ENCODE results near the gene RASA4B. TPM values are rescaled to one million over a fixed set of nuclear protein-coding genes. Genes with fewer than 3 reads are reported as not detected.
"Not testable (repeated sequence)": the region's sequence is repeated elsewhere in the genome, so short reads cannot be mapped to it uniquely, and the experiment has no call there.

Gene RASA4B
- 10 to 100 TPM in 1 of 2 donors, 1 to 10 TPM in 1; 9.7 to 11.4 TPM for total RNA-seq
- 10 to 100 TPM in 1 of 2 donors, 1 to 10 TPM in 1; 7.3 to 24.6 TPM for polyA plus RNA-seq
- long read RNA-seq, donor 1, partial matches to known transcripts = 0 of 4 reads
- long read RNA-seq, donor 1, other reads (novel, unspliced or antisense) = 0 of 4 reads
- long read RNA-seq, donor 2, partial matches to known transcripts = 8 of 8 reads
- long read RNA-seq, donor 2, other reads (novel, unspliced or antisense) = 0 of 8 reads
- long read RNA-seq, donor 3 = 0 reads
- long read RNA-seq, donor 4 = 0 reads
- long read RNA-seq, donor 5 = 0 reads

DNA sequence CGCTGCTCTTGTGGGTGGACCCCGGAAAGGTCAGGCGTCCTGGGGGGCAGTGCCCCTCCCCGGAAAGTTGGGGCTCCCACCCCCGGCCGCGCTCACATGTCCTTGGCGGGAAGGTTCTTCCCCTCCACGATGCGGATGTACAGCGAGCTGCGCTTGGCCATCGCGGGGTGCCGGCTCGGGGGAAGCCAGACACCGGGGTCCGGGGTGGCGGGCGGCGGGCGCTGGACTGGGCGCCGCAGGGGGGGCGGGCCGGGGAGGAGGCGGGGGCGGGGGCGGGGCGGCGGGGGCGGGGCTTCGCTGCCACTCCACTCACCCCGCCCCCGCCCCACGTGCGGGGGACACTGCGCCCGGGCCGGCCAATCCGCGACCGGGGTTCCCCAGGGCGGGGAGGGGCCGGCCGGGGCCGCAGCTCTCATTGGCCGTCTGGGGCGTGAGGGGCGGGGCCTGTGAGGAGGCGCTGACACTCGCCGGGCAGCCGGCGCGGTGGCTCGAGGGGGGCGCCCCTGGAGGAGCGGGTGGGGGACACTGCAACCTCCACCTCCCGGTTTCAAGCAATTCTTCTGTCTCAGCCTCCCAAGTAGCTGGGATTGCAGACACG lies at the start of gene RASA4B:
Gene RASA4B, minus strand, starts transcription at position 228 of the 598 bp plus-strand sequence. Its CDS starts 67 bp downstream, at position 161.
- 0% methylated on average over 27 of the region's 61 CpGs; no CpG with 5 or more reads in 1 of the 2 donors for WGBS, 2 donors
- not testable (repeated sequence) for H3K36me3 ChIP-seq (ENCODE audit: control insufficient read depth in 4 of 4, insufficient read depth in 4 of 4, low read length in 4 of 4); H3K9me3 ChIP-seq (ENCODE audit: control insufficient read depth in 4 of 4, insufficient read depth in 3 of 4, low read length in 3 of 4); H3K4me1 ChIP-seq (ENCODE audit: control insufficient read depth in 5 of 5, insufficient read depth in 5 of 5, low read length in 5 of 5); H3K27ac ChIP-seq (ENCODE audit: low read depth in 1 of 2, low read length in 1 of 2); H3K27me3 ChIP-seq (ENCODE audit: control insufficient read depth in 3 of 3, insufficient read depth in 3 of 3, low read length in 2 of 3); H3K4me3 ChIP-seq; H3K9ac ChIP-seq (ENCODE audit: insufficient read depth in 1 of 2, low read length in 2 of 2)
- ATAC-seq (ENCODE audit: insufficient read depth, low FRiP score) (peak; percentile 94), DNase-seq (peak in 1 of 3 donors; percentile 7)

DNA sequence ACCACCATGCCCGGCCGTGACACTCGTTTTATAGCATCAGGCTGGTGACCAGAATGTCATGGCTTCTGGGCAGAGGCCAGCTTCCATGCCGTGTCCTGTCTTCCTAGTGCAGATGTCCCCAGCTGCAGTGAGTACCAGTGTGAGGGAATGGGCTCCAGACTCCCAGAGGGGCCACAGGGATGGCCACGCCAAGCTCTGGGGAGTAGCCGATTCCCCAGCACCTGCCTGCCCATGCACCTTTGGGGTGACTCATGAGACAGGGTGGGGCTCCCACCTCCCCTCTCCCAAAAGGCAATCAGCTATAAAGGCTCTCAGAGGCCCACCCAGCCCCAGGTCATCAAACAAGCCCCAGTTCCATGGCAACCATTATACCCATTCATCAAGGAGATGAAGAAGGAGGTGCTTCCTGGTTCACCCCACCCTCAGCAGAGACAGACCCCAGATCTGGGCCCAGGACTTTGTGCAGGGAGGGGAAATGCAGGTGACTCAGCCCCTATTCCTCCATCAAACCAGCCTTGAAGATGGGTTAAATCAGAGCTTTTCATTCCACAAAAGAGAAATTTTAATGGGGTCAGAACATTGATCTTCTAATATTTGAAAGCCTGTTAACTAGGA lies 33.3 kb upstream of the RASA4B start, which contains the start of gene SPDYE2:
Gene SPDYE2, plus strand, starts transcription at position 419 of the 615 bp plus-strand sequence. CDS start 2,030 bp downstream, outside the sequence.
- H3K9me3 ChIP-seq (ENCODE audit: control insufficient read depth in 4 of 4, insufficient read depth in 3 of 4, low read length in 3 of 4); H3K36me3 ChIP-seq (ENCODE audit: control insufficient read depth in 4 of 4, insufficient read depth in 4 of 4, low read length in 4 of 4); H3K27me3 ChIP-seq (ENCODE audit: control insufficient read depth in 3 of 3, insufficient read depth in 3 of 3, low read length in 2 of 3); H3K4me3 ChIP-seq; ATAC-seq (ENCODE audit: insufficient read depth, low FRiP score); H3K9ac ChIP-seq (ENCODE audit: insufficient read depth in 1 of 2, low read length in 2 of 2); H3K4me1 ChIP-seq (ENCODE audit: control insufficient read depth in 5 of 5, insufficient read depth in 5 of 5, low read length in 5 of 5); DNase-seq; H3K27ac ChIP-seq (ENCODE audit: low read depth in 1 of 2, low read length in 1 of 2): not testable (repeated sequence)
- no CpG with 5 or more reads among the region's 6 CpGs for WGBS, 2 donors

DNA sequence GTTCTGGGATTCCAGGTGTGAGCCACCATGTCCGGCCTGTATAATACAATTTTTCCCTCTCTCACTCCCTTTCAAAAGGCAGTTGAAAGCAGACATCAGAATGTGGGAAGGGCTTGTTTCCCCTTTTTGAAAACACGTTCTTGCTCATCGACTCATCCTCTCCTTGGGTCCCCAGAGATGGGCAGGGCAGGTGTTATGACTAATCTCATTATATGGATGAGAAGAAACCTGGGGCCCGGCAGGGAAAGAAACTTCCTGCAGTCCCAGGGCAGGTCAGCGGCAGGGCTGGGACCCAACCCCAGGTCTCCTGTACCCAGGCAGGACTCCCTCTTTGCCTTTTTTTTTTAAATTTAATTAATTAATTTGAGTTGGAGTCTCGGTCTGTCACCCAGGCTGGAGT lies 28.8 kb upstream of the RASA4B start:
- not testable (repeated sequence) for ATAC-seq (ENCODE audit: insufficient read depth, low FRiP score); H3K4me1 ChIP-seq (ENCODE audit: control insufficient read depth in 5 of 5, insufficient read depth in 5 of 5, low read length in 5 of 5); H3K9ac ChIP-seq (ENCODE audit: insufficient read depth in 1 of 2, low read length in 2 of 2); H3K9me3 ChIP-seq (ENCODE audit: control insufficient read depth in 4 of 4, insufficient read depth in 3 of 4, low read length in 3 of 4); DNase-seq; H3K27me3 ChIP-seq (ENCODE audit: control insufficient read depth in 3 of 3, insufficient read depth in 3 of 3, low read length in 2 of 3); H3K4me3 ChIP-seq; H3K27ac ChIP-seq (ENCODE audit: low read depth in 1 of 2, low read length in 1 of 2); H3K36me3 ChIP-seq (ENCODE audit: control insufficient read depth in 4 of 4, insufficient read depth in 4 of 4, low read length in 4 of 4)
- WGBS, 2 donors = 85 to 91% methylated on average over 1 of the region's 6 CpGs

DNA sequence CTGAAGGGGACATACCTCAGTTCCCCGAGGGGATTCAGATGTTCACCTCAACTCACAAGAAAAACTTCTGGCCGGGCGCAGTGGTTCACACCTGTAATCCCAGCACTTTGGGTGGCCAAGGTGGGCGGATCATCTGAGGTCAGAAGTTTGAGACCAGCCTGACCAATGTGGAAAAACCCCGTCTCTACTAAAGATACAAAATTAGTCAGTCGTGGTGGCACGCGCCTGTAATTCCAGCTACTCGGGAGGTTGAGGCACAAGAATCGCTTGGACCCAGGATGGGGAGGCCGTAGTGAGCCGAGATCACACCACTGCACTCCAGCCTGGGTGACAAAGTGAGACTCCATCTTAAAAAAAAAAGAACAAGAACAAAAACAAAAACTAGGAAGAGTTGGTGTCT lies 27.7 kb upstream of the RASA4B start:
- not testable (repeated sequence) for H3K4me1 ChIP-seq (ENCODE audit: control insufficient read depth in 5 of 5, insufficient read depth in 5 of 5, low read length in 5 of 5); DNase-seq; H3K36me3 ChIP-seq (ENCODE audit: control insufficient read depth in 4 of 4, insufficient read depth in 4 of 4, low read length in 4 of 4); ATAC-seq (ENCODE audit: insufficient read depth, low FRiP score); H3K9me3 ChIP-seq (ENCODE audit: control insufficient read depth in 4 of 4, insufficient read depth in 3 of 4, low read length in 3 of 4); H3K4me3 ChIP-seq; H3K27ac ChIP-seq (ENCODE audit: low read depth in 1 of 2, low read length in 1 of 2); H3K27me3 ChIP-seq (ENCODE audit: control insufficient read depth in 3 of 3, insufficient read depth in 3 of 3, low read length in 2 of 3); H3K9ac ChIP-seq (ENCODE audit: insufficient read depth in 1 of 2, low read length in 2 of 2)
- WGBS, 2 donors = 91 to 94% methylated on average over 6 to 8 of the region's 12 CpGs

DNA sequence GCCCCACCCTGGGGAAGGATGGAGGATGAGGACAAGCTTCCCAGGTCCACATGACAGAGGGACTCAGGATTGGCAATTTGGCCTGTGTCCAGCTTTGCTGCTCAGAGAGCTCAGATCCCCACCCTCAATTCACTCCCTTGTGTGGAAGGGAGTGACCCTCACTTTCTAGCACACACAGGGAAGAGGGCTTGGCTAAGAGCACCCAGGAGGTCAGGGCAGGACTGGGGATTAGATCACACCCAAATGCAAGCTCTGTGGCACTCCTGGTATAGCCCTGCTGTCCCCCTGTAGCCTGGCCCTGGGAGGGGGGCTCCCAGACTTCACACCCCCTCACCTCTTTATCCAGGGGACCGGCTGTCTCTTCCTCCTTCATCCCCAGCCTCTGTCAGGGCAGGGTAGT lies 26.8 kb upstream of the RASA4B start:
- H3K27me3 ChIP-seq (ENCODE audit: control insufficient read depth in 3 of 3, insufficient read depth in 3 of 3, low read length in 2 of 3); ATAC-seq (ENCODE audit: insufficient read depth, low FRiP score); H3K36me3 ChIP-seq (ENCODE audit: control insufficient read depth in 4 of 4, insufficient read depth in 4 of 4, low read length in 4 of 4); H3K9ac ChIP-seq (ENCODE audit: insufficient read depth in 1 of 2, low read length in 2 of 2); H3K4me3 ChIP-seq; DNase-seq; H3K27ac ChIP-seq (ENCODE audit: low read depth in 1 of 2, low read length in 1 of 2); H3K9me3 ChIP-seq (ENCODE audit: control insufficient read depth in 4 of 4, insufficient read depth in 3 of 4, low read length in 3 of 4); H3K4me1 ChIP-seq (ENCODE audit: control insufficient read depth in 5 of 5, insufficient read depth in 5 of 5, low read length in 5 of 5): not testable (repeated sequence)
- WGBS, 2 donors = no CpG with 5 or more reads among the region's 1 CpG

DNA sequence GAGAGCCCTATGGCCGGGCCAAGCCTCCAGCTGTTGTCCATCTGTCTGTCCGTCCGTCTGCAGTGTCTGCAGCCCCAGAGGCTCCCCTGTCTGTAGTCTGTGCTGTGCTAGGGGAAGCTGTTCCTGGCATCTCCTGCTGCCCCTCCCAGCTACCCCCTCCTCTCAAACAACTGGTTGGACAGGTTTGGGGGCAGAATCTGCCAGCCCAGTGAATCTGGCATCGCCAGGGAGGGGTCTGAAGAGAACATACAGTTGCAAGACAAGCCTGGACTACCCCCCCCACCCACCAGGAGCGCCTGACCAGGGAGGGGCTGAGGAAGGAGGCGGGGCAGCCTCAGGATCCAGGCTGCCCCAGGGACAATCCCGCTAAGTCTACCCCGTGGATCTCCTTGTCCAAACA lies 26.0 kb upstream of the RASA4B start, which contains the start of gene UPK3BL2:
Gene UPK3BL2, minus strand, starts transcription at position 101 of the 400 bp plus-strand sequence. Its CDS starts 60 bp downstream, at position 41.
- H3K4me1 ChIP-seq (ENCODE audit: control insufficient read depth in 5 of 5, insufficient read depth in 5 of 5, low read length in 5 of 5); H3K36me3 ChIP-seq (ENCODE audit: control insufficient read depth in 4 of 4, insufficient read depth in 4 of 4, low read length in 4 of 4); H3K27me3 ChIP-seq (ENCODE audit: control insufficient read depth in 3 of 3, insufficient read depth in 3 of 3, low read length in 2 of 3); H3K9me3 ChIP-seq (ENCODE audit: control insufficient read depth in 4 of 4, insufficient read depth in 3 of 4, low read length in 3 of 4); H3K9ac ChIP-seq (ENCODE audit: insufficient read depth in 1 of 2, low read length in 2 of 2); ATAC-seq (ENCODE audit: insufficient read depth, low FRiP score); DNase-seq; H3K27ac ChIP-seq (ENCODE audit: low read depth in 1 of 2, low read length in 1 of 2); H3K4me3 ChIP-seq: not testable (repeated sequence)
- WGBS, 2 donors = no CpG with 5 or more reads among the region's 8 CpGs

DNA sequence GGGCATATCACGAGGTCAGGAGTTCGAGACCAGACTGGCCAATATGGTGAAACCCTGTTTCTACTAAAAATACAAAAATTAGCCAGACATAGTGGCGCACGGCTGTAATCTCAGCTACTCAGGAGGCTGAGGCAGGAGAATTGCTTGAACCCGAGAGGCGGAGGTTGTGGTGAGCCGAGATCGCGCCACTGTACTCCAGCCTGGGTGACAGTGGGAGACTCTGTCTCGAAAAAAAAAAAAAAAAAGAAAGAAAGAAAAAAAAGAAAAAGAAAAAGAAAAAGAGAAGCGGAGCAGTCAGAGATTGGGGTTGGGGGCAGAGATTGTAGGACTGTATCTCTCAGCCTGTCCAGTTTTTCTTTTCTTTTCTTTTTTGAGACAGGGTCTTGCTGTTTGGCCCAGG lies 25.2 kb upstream of the RASA4B start:
- not testable (repeated sequence) for H3K9ac ChIP-seq (ENCODE audit: insufficient read depth in 1 of 2, low read length in 2 of 2); ATAC-seq (ENCODE audit: insufficient read depth, low FRiP score); H3K4me1 ChIP-seq (ENCODE audit: control insufficient read depth in 5 of 5, insufficient read depth in 5 of 5, low read length in 5 of 5); H3K4me3 ChIP-seq; DNase-seq; H3K9me3 ChIP-seq (ENCODE audit: control insufficient read depth in 4 of 4, insufficient read depth in 3 of 4, low read length in 3 of 4); H3K27ac ChIP-seq (ENCODE audit: low read depth in 1 of 2, low read length in 1 of 2); H3K36me3 ChIP-seq (ENCODE audit: control insufficient read depth in 4 of 4, insufficient read depth in 4 of 4, low read length in 4 of 4); H3K27me3 ChIP-seq (ENCODE audit: control insufficient read depth in 3 of 3, insufficient read depth in 3 of 3, low read length in 2 of 3)
- whole genome bisulfite sequencing, 2 donors = 94 to 96% methylated on average over 7 of the region's 11 CpGs

DNA sequence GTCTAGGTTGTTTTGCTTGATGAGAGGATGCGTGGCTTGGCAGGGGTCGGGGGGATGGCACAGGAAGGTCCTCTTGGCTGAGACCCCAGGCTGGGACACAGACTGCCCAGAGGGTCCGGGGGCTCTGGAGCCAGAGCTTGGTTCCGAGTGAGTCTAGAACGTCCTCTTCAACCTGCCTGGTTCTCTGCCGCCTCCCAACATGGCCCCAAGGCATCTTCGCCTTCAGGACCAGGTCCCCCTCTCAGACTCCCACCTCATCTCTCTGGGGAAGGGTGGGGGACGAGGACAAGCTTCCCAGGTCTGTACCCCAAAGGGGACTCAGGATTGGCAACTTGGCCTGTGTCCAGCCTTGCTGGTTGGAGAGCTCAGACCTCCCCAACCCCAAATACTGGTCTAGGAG lies 24.5 kb upstream of the RASA4B start:
- not testable (repeated sequence) for H3K27me3 ChIP-seq (ENCODE audit: control insufficient read depth in 3 of 3, insufficient read depth in 3 of 3, low read length in 2 of 3); H3K9me3 ChIP-seq (ENCODE audit: control insufficient read depth in 4 of 4, insufficient read depth in 3 of 4, low read length in 3 of 4); H3K27ac ChIP-seq (ENCODE audit: low read depth in 1 of 2, low read length in 1 of 2); H3K36me3 ChIP-seq (ENCODE audit: control insufficient read depth in 4 of 4, insufficient read depth in 4 of 4, low read length in 4 of 4); DNase-seq; H3K4me3 ChIP-seq; ATAC-seq (ENCODE audit: insufficient read depth, low FRiP score); H3K9ac ChIP-seq (ENCODE audit: insufficient read depth in 1 of 2, low read length in 2 of 2); H3K4me1 ChIP-seq (ENCODE audit: control insufficient read depth in 5 of 5, insufficient read depth in 5 of 5, low read length in 5 of 5)
- 90 to 91% methylated on average over 4 of the region's 8 CpGs for WGBS, 2 donors

Data from lung (tissue), 14 donors.